GM21447 (cell line): ENCODE measurements around the gene AMN.
A peak's percentile ranks its signal among the peaks of the same experiment; 100 is the strongest.

ENCODE experiments used
- ATAC-seq: cut with Tn5 transposase; IDR thresholded peaks from one replicate; pipeline ENCODE4 v1.9.1; 2021; ENCODE audit not compliant: unreplicated experiment

Gene AMN

GRCh38 chr14:102898776-102899515 lies 23.5 kb upstream of the AMN start:
- ATAC-seq = no peak

DNA sequence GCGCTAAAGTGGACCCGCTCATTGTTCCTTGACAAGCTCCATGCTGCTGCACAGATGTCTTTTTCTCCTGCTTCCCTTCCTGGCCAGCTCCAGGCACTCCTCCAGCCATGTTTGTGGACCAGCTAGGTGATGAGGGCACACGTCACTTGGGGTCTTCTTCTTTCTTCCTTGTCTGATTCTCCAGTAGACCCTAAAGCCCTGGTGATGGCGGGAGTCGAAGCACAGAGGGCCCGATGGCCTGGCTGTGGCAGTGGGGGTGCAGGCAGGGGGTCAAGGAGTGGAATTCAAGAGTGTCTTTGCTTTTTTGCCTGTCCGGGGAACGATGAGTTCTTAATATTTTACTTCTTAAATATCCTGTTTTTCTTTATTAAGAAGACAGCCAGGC lies 23.0 kb upstream of the AMN start:
- ATAC-seq = no peak

DNA sequence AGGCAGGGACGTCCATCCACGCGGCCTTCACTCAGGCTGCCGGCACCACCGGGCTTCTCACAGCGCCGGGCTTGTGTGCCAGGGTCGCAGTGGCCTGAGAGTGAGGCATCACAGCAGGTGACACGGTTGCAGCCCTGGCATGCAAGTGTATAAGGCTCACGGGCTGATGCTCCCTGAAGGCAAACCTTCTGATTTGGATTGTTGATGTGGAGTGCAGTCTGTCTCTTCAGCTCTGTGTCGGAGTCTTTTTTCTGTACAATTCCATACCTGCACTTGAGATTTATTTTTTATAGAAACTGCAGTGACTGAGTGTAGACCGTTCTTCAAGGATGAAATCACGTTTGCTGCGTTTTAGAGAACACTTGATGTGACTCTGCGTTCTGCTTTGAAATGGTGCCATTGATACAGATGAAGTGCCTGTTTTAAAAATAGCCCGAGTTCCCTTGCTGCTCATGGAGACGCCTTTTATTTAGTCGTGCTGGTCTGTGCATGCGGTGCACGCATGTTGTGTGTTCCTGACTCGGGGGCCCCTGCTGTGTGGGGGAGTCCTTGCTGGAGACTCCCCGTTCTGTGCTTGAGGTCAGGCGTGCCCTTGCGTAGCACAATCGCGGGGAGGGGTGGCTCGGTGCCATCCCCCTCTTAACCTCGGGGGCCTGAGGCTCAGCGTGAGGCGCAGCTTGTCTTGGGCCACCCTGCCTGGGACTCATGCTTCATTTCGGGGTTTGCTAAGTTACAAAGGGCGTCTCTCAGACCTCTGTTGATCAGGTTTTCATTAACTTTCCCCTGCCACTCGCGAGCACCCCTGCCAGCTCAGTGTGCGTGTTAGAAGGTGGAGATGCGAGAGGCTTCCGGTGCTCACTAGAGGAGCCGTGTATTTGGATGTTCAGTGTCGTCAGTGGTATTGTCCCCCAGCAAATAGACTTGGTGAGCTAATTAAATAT lies 21.6 kb upstream of the AMN start:
- peak; percentile 55 for ATAC-seq

DNA sequence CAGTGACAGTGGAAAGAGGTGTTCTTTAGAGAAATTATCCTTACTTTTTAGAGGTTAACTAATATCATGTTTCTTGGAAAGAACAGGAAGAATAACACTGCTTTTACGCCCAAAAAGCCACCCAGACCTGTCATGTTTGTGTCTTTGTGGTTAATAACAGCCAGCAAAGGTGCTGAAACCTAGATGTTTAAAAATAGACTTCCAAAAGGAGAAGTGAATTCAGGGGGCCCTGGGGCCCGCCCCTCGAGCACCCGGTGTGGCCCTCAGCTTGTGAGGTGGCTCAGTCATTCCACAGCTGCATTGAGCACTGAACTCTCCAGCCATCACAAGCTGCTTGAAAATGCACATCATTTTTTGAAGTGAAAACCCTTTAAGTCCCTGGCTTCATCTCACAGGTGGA lies 20.8 kb upstream of the AMN start:
- peak; percentile 77 for ATAC-seq

DNA sequence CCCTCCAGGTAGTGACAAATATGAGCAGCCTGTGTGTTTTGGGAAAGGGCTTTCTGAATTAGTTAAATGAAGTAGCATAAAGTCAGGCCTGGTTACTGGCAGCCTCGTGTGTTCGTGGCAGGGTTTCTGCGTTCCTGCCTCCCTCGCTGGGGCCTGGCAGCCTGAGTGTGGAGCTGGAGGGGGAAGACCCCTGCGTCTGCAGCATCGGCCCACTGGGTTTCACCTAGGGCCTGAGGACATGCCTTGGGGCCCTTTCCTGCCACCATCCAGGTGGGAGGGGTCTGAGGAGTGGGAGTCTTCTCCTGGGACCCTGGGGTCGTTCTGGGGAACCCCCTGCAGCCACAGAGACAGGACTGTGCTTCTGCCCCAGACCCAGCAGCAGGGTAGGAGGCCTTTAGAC lies 20.4 kb upstream of the AMN start:
- ATAC-seq = peak; percentile 6

DNA sequence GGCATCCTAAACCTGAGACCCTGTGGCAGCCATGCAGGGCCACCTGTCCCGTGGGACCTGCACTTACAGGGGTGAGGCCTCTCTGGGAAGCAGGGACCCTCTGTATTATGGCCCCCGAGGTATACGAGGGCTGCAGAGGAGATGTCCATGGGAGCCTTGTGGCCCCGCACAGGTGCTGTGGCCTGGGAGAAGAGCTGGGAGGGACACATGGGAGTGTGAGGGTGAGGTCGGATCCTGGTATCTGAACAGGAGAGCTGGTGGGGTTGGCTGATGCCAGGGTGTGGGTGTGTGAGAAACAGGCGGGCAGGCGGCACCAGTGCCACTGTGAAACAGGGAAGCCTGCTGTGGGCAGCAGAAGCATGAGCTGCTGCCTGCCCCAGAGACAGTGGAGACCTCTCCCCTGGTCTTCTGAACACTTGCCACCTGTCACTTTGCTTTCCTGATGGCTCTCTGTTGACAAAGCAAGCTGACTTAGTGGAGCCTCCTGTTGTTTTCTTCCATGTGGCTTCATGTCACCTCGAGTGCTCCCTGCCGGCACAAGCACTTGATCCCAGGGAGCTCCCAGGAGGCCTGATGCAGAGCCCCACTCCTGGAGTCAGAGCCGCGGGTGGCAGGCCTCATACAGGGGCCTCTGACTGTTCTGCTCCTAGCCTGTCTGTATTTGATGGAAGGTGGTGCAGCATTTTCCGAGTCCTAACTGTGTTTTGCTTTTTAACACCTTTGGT lies 19.8 kb upstream of the AMN start:
- no peak for ATAC-seq

- no peak for ATAC-seq
Observed at GRCh38 chr14:102903248-102903888, 19.1 kb upstream of the AMN start.

DNA sequence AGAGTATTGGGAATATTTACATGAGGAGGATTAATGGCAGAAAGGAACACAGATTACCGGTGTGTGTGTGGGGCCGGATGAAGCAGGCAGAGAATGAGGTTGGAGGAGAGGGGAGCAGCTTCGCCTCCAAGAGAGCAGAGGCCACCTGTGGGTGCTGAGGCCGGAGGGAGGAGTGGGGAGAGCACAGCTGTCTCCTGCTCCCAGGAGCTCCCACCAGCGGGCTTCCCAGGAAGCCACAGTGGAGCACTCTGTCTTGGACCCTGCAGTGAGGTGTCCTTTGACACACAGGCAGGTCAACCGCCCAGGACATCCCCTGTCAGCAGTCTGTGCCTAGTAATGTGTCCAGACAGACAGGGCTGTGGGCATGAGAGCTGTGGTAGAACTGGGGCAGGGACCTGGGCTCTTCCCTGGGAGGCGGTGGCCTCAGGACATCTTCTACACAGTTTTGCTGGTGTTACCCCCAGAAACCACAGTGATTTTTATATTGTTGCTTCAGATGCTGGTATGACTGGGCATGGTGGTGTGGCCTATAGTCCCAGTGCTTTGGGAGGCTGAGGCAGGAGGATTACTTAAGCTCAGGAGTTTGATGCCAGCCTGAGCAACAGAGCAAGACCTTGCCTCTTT lies 18.5 kb upstream of the AMN start:
- no peak for ATAC-seq

GRCh38 chr14:102905116-102906108 lies 17.1 kb upstream of the AMN start:
- ATAC-seq = no peak

DNA sequence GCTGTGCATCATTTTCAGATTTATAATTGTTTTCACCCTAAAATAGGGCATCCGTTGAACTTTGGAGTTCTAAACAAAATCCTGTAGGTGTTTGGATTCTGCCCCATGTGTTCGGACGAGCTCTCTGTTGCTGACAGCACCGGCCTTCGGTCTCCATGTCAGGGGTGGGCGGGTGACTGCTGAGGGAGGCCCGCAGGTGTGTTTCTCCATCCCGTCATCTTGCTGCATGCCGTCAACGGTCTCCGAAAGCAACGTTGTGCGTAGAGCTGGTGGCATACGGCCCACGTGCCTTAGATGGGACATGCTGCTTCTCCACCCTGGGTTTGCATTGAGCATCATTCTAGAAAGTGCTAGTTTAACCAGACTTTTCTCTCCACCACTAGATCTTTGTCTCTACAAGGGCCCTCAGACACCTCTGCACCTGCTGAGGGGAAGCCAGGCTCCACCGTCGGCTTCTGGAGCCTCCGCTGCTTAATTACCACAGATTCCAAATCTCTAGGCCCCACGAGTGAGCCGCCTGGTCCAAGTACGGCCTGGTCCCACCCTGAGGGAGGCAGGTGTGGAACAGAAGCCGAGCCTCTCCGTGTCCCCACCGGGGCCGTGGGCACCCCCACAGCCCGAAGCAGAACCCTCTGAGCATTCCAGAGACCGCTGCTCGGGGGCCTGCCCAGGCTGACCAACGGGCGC lies 15.7 kb upstream of the AMN start:
- ATAC-seq = no peak

DNA sequence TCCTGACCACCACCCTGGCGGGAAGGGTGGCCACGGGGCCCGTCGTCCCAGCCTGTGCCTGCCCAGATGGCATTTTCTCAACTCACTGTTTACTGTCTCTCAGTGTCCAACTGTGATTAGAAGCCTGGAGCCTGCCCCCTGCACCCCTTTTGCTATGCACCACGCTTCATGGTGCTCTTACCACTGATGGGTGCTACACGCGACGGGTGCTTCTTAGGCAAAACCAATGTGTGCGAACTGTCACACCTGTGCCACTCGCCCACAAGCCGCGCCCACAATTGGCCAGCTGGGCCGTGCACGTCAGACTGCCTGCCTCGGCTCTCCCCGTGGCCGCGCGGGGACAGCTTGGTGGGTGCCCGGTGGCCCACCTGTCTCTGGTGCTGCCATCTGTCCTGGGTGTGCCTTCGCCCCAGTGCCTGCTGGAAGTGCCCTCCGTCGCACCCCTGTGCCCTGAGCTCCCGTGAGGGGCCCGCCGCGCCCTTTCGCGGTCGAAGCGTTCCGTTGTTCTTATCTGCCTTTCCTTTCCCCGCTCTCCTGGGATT lies 15.1 kb upstream of the AMN start:
- ATAC-seq = no peak

- no peak for ATAC-seq
Observed at GRCh38 chr14:102907980-102908730, 14.3 kb upstream of the AMN start.

- ATAC-seq = no peak
Observed at GRCh38 chr14:102908766-102909455, 13.6 kb upstream of the AMN start.

DNA sequence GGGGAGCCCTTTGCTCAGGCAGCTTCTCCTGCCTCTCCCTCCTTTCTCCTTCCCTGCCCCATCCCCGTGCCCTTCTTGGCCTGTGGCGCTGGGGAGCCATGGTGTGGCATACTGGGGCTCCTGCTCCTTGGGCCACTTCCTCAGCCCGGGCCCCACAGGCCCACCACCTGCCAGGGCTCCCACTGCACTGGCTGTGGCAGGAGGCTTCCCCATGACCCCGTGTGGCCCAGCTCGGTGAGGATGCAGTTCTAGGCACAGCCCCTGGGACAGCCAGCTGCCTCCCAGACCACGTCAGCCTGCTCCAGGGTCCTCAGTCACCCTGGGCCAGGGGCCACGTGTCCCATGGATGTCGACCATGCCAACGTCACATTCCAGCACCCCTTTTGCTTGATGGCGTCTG lies 13.0 kb upstream of the AMN start:
- ATAC-seq = no peak

DNA sequence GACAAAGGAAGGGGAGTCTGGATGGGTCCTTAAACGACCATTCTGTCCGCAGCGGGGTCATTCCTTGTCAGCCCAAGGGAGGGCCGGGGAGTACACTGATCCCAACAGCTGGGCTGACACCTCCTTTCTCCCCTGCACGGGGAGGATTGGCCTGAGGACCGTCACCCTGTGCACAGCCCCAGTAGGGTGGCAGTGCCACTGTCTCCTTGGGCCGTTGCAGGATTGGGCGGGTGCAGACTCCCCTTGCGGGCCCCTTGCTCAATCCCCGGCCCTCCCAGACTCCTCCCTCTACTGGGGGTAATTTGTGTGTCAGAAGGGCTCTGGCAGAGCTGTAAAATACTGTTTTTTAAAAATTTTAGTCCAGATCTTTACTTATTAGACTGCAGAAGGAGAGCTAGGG lies 12.6 kb upstream of the AMN start:
- no peak for ATAC-seq

DNA sequence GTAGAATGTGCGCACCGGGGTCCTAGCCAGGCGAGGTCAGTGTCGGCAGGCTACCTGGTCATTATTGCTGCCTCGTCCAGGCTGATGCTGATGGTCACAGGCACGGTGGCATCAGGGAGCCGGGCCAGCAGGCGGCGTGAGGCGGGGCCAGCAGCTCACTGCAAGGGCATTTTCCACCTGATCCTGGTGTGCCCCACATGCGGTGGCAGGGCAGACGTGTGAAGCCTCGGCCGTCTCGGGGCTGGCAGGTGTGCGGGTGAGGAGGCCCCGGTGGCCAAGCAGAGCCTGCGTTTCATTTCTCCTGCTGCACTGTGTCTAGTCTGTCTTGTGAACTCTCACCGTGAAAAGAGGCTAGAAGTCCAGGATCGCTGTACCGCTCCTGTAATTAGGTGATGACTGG lies 12.0 kb upstream of the AMN start:
- no peak for ATAC-seq

- ATAC-seq = no peak
Observed at GRCh38 chr14:102911541-102911951, 10.9 kb upstream of the AMN start.
